Stimulated activated CD4-positive, alpha-beta T cell treated with anti-CD3 and anti-CD28 coated beads, TNF-alpha, amount 100 ng/mL, for 4 hours (primary cell): ENCODE results near the gene SKAP1.
"Not testable (repeated sequence)": the region's sequence is repeated elsewhere in the genome, so short reads cannot be mapped to it uniquely, and the experiment has no call there.

ENCODE experiments used
- DNase-seq, 3 experiments: peaks; one replicate each; pipeline ENCODE4 v3.0.0-alpha.2; 2020; ENCODE audit warnings: low read depth in 3 of 3

Gene SKAP1

DNA sequence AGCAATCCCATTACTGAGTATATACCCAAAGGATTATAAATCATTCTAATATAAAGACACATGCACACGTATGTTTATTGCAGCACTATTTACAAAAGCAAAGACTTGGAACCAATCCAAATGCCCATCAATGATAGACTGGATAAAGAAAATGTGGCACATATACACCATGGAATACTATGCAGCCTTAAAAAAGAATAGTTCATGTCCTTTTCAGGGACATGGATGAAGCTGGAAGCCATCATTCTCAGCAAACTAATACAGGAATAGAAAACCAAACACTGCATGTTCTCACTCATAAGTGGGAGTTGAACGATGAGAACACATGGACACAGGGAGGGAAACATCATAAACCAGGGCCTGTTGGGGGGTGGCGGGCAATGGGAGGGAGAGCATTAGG, 19.3 kb upstream of the SKAP1 start:
- DNase-seq, result not testable (repeated sequence)

DNA sequence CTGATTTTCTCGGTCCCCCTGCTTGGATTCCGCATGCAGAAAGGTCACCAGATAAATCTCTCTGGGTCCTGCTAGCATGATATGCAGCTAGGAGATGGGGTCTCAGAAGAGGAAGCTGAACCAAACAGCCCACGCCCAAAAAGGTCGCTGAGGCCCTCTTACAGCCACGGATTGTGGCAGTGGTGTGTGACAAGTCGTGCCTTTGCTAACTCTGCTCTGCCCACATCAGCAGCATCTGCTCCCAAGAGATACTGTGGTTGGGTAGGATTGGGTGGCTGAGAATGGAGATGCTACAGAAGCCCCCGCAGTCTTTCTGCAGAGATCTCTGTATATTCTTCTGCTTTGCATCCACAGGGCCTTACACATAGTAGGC, 15.2 kb upstream of the SKAP1 start:
- no peak for DNase-seq

DNA sequence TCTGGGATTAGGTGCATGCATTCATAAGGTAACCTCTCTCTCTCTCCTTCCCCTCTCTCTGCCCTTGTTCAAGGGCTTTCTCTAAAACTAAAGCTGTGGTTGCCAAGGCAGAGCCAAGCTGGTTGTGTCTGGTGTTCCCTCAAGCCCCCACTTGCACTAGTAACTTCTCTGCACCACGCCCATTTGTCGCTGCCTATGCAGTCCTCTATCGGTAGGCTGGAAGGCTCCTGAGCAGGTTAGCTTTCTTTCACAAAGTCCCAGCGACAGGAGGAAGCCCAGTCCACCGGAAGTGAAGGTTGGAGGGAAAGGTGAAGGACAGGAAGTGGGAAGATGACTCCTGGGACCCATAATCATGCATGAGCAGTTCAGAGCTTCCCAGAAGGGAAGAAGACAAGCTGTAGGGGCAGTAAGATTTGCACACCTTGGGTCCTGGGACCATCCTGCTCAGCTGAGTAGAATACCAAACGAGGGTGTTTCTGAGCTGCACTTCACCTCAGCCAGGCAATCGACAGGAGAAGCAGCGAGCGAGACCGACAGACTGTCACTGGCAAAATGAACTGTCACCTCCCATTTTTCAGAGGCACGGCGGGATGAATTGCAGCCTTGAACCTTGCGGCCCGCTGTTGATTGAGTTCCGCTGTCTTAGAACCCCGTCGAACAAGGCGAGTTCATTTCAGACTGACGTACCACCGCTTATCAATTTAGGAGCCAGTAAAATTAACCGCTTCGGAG, 14.7 kb upstream of the SKAP1 start:
- DNase-seq, result no peak

DNA sequence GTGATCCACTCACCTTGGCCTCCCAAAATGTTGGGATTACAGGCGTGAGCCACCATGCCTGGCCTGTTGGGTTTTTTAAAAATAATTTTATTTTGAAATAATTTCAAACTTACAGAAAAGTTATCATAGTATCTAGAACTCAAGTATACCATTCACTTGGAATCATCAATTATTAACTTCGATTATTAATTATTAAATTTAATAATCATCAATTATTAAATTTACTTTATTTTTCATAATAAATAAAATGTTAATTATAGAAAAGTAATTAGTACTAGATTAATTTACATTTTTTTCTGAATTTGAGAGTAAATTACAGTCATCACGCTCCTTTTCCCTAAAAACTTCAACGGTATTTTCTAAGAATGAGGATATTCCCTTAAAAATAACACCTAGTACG, 13.7 kb upstream of the SKAP1 start:
- DNase-seq, result no peak

DNA sequence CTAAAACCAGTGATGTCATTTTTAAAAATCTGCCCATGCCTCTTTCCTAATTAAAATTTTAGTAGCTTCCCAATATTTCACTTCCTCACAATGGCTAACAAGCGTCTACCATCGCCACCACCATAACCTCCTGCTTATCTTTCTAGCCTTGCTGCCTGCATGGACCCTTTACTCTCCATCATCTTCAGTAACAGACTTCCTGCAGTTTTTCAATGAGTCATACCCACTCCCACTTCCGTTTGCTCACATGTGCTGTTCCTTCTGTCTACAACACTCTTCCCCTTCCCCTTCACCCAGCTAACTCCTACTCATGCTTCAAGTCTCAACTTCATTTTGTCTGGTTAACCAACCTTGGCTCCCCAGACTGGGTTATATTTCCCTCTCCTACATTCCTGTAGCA, 12.8 kb upstream of the SKAP1 start:
- DNase-seq, result no peak

DNA sequence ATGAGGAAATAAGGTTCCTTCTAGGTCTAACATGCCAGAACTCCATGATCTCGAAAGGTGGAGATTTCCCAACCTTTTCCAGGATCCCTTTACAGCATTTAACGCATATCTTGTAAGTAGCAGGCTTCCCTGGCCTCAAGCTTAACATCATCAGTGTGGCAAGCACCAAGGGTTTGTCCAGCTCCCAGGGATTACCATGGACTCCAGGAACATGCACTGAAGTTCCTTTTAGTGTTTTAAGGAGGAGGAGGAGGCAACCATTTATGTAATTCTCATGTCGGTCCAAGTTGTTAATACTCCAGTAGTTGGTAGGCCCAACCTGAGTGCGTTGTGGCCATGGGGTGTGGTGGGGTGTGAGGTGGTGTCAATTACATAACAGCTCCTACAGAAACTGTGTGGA, 11.8 kb upstream of the SKAP1 start:
- DNase-seq, result no peak

DNA sequence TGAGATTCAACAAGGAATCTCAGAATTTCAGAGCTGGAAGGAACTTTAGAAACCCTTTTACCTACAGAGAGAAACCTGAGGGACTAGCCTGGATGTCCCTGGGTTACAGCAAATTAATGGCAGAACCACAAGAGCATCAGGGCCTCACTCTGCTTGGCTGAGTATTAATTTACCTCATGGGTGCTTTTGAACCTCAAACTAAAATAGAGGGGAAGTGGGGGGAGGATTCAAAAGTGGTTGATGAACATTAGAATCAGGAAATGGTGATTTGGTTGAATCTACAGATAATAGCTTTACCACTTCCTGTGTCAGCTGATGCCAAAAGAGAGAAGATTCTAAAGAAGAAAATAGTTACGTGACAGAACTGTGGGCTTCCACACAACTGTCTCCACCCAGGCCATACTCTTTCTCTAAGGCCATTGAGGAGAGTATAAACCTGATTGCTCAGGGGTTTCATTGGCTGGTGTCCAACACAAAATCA, 11.3 kb upstream of the SKAP1 start:
- DNase-seq, result no peak

DNA sequence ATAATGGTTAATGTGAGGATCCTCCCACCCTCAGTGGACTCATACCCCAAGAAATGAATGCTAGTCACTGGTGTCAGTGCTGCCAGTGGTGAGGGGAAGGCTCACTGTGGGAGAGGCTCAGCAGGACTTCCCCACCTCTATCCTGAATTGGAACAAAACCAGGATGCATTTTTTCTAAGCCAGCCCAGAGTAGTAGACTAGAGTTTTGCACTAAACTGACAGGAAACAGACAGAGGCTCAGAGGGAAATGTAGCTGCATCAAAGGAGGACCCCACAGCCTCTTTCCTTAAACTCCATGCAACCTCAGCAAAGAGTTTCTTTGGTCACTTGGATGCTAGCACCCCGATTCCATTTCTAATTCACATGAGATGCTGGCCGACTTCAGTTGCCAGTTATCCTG, 10.7 kb upstream of the SKAP1 start:
- no peak for DNase-seq

DNA sequence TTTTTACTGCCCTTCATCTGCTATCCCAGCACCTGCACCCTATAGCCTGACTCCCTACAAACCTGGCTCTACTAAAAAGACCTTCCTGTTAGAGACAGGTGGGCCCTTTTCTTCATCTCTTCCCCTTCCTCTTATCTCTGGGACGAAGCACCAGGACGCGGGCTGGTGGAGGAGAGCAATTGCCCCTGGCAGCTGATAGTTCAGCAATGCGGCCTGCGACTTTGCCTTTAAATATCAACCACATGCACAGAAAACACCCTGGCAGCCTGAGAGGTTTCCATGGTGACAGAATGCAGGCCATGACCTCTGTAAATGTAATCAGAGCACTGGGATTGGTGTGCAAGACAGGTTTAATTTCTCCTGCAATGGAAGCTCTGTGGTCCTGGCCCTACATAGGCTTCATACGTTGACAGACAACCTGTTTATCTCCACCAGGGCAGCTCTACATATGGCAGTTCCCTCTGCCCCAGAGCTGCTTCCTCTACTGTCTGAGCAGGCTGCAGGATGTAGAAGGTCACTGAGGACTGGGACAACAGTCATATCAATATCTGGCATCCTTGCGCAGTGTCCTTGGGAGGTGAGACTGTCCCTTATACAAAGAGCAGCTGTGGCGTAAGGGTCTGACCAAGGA, 10.0 kb upstream of the SKAP1 start:
- DNase-seq, result no peak

DNA sequence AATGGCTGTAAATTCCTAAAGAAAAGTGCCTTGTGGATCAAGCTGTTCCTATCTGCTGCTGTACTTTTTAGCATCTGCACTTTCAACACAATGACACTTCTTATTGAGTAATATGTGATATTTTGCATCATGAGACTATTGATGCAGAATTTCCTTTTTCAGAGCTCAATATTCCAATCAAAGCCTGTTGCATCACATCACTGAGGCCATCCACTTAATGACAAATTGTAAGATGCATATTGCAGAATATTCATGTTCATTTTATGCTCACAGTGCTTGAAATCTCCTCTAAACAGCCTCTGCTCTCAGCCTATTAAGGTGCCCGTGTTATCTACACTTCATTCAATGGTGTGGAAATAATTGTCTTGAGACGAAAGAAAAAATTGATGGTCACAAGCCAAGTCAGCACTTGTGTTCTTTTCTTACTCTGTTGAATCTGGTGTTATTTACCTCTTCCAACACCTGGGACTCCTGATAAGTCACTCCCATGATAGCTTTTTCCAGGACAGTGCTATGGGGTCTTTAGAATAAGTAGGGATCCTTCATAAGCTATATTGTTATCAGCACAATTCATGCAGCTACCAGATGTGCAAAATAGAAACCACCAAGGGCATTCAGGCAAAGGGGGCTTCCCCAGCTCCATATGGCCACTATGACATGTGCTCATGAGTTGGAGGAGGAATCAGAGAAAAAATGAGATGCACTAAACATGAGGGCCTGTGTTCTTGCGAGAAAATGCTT, 9.3 kb upstream of the SKAP1 start:
- no peak for DNase-seq

DNA sequence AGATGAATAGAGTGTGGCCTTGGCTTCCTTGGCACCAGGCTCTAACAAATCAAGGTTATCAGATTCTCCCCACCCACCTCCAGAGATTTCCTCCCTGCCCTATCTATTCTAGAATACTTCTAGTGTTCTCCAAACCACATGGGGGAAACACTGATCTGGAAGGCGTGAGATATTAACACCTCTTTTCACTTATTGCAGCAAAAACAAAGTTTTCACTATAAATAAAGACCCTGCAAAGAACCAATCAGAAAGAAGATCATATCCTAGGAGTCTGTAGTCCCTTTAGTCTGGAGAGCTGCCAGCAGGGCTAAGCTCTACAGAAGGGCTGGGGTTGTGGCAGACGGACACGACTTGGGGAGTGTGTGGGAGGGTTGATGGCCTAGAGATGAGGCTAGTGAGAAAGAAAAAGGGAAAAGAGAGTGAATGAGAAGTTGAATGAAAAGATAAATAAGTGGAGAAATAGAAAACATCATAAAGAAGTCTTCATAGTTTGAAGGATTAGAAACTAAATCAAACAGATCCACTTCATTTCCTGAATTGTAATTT, 8.6 kb upstream of the SKAP1 start:
- DNase-seq, result no peak

DNA sequence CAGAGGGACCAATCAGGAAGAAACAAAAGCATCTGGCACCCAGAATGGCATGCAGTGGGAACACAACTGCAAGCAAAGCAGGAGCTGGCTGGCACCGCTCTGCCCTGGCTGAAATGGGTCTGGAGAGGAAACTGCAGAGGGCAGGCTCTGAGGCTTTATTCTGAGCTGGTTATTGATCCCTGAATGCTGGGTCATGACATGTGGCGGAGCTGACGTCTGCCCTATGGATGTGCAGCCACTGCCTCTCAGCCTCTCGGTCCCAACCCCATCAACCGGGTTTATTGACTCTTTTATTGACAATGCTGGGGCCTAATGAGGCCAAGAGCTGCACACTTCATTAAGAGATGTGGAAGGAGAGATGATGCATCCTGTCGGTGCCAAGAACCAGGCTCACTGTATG, 3.9 kb upstream of the SKAP1 start:
- no peak for DNase-seq

DNA sequence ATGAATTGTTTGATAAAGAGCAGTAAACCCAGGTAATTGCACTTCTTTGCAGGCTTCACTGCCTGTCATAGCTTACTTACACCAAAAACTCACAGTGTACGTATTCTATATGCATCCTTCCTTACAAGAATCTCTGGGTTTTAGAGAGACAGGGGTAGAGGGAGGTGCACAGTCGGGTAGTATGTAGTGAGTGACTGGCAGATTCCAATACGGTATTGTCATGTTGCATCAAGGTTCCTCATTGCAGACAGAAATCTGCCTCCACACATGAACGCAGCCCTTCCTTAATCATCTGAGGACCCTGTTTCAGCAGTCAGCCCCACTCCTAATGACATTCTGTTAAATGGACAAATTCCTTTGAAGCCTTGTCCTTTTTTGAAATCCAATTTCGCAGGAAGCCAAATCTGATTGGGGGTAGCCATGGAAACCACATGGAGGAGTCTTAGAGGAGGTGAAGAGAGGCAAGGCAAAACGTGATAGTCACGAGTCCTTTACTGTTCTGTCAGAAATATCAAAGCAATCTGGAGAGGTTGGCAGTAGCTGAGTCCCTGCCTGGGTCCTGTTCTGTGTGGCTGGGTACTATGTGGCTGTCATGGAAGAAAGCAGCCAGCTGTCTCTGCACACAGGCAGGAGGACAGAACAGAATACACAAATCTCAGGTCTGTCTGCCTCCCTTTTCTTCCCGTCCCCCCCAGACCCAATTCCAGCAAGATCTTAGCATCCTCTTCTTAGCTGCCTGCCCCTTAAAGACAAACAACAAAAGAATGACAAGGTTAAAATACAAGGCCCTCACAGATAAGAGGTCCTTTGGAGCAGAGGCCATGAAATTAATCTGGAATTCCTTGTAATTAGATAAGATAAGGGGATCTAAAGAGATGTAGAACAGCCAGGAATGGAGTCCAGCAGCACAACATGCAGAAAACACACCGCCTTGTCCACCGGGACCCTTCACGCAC, 3.1 kb upstream of the SKAP1 start:
- DNase-seq, result no peak

DNA sequence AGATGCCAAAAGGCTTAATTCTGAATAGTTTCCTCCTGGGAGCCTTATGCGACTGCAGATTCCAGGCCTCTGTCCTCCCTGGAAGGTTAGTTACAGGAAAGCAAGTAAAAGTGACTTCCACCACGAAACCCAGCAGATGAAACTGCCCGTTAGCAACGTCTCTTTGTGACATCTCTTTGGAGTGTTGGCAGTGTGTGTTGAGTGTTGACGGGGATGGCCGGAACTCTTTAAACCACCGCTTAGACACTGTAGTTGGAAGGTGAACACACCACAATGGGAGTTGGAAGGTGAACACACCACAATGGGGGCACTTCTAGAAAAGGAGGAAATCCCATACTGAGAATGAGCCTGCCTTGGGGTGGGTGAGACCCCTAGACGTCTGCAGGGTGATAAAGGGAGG, 858 bp downstream of the SKAP1 start:
- DNase-seq, result peak in 1 of 3 experiments; percentile 7

DNA sequence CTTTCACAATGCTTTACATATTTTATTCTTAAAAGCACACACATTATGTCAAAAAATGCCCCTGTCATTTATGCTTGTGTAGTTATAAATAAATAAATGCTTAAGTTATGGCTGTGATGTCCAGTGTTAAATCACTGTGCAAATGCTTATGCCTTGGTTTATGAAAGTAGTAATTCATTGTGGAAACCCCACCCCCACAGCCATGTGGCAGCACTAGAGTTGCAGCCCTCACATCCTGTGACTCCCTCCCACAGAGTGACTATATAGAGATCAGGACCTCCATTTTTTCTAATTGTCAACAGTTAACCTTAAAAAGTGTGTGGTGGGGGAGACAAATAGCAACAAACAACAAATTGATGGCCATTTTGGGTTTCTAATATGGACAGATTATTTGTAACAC, 2.4 kb downstream of the SKAP1 start:
- peak in 2 of 3 experiments; percentile 55 to 57 for DNase-seq

DNA sequence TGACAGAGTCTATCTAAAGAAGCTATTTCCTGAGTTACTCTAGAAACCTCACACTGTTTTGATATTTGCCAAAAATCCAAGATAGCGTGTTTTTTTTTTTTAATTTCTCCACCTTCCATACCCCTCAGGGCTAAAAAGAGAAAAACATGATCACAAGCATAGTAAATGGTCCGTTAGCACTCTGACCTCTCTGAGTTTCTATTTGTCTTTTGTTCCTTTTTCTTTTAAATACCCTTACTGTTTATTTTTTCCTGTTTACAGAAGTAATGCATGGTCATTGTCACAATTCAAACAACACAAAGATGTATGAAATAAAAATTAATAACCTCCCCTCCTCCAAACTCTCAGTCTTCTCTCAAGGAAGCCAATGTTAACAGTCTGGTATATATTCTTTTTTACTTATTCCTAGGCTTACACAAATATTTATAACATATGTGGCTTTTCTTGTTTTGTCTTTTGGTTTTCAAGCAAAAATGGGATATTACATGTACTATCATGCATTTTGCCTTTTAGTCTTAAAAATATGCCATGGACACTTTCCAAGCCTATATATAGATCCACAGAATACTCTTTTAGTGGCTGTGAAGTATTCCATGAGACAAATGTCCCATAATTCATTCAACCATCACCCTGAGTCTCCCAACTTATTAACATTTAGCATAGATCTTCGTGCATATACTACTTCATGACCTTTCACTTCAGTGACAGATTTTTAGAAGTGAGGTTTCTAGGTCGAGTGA, 3.1 kb downstream of the SKAP1 start:
- no peak for DNase-seq

DNA sequence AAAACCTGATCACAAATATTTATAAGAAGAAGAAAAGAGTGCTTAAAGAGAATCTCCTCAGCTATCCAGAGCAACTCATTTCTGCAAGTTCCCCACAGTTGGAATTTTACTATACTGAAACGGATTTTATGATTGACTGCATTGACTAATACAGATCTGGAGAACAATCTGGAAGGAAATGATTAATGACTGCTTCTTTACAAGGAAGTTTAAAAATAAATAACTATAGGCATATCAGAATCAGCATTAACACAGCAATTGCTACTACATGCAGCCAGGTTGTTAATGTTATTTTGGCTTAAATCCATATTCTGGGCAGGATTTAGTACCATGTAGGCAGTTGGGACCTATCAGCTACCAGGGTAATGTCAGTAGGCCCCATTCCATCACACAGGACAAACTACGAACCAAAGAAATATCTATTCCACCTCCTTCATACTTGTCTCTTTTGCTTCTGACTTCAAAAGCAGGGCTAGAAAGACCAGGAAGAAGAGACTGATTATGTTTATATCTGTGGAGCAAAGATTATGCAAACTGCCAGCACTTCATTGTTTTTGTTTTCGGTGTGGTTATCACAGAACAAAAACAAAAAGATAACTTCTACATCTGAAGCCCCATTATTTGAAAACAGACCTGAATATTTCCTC, 3.9 kb downstream of the SKAP1 start:
- no peak for DNase-seq

DNA sequence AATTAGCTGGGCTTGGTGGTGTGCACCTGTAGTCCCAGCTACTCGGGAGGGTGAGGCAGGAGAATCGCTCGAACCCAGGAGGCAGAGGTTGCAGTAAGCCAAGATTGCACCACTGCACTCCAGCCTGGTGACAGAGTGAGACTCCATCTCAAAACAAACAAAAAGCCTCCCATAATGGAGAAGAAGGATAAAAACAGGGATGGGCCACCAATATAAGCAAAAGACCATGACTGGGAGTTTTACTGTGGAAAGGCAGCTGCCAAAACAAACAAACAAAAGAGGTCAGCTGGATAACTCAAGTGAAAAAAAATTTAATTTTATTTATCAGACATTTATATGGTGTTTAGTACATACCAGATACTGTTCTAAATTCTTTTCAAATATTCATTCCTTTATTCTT, 8.0 kb downstream of the SKAP1 start:
- not testable (repeated sequence) for DNase-seq

DNA sequence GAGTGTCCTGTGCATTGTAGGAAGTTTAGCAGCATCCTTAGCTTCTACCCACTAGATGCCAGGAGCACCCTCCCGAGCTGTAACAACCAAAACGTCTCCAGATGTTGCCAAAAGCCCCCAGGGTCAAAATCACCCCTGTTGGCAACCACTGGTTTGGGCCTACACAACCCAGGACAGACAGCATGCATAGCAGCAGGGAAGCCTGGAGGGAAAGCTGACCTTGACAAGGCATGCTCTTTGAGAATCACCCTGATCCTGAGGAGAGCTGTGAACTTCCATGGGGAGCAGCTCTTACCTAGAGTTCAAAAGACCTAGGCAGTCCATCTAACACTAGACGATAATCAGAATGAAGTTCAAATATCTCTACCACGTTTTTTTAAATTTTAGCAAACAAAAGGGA, 9.2 kb downstream of the SKAP1 start:
- no peak for DNase-seq

DNA sequence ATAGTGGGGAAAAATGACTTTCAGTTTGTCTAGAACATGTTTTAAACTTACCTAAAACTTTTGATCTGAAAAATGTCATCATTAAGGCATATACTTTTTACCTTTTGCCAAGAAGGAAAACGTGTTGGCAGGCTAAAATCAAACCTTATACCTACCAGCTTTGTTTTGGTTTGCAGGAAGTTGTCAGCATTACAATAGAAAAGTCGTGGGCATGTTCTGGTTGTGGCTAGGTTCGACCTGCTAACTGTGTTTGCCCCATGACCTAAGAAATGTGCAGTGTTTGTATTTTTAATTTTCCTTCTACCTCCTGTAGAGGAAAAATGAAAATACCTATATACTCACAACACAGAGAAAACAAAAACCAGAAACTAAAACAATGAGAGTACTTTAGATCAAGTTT, 13.0 kb downstream of the SKAP1 start:
- no peak for DNase-seq
